HG02943 (cell line): ENCODE measurements around the gene RPL6.

ENCODE experiments used
- ATAC-seq: cut with Tn5 transposase; IDR thresholded peaks from one replicate; pipeline ENCODE4 v1.9.1; 2021; ENCODE audit warnings: mild to moderate bottlenecking, low read depth, moderate library complexity; ENCODE audit not compliant: unreplicated experiment

Gene RPL6

GRCh38 chr12:112381406-112381882, 28.0 kb downstream of the RPL6 start:
- peak; percentile 39 for ATAC-seq

GRCh38 chr12:112380663-112381405, 28.6 kb downstream of the RPL6 start:
- ATAC-seq, result no peak

DNA sequence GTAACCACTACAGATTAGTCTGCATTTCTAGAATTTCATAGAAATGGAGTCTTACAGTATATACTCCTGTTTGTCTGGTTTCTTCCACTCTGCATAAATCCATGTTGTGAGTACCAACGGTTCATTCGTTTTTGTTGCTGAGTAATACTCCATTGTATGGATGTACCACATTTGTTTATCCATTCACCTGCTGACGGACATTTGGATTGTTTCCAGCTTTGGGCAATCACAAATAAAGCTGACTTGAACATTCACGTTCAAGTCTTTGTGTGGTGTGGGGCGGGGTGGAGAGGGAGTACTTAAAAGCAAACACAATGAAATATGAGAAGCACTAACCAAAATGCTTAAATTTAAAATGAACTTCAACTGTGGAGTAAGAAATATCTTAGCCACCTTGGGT, 34.3 kb downstream of the RPL6 start:
- ATAC-seq, result no peak

DNA sequence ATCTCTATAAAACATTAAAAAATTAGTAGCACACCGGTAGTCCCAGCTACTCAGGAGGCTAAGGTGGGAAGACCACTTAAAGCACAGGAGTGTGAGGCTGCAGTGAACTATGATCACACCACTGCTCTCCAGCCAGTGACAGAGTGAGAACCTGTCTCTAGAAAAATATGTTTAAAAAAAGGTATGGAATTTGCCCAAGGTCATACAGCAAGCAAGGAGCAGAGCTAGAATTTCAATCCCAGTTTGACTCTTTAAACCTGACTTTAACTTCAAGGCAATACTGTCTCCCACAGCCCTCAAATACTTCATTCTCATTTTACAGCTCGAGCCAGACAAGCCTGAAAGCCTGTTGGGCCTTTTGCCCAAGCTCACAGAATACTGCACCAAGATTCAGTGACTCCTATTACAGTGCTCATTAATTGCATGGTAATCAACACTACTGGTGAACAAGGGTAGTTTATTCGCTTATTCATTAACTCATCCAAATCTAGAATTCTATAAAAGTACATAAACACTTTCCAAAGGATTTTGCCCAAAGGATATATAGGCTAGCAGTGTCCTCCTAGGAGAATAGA, 35.2 kb downstream of the RPL6 start:
- no peak for ATAC-seq

DNA sequence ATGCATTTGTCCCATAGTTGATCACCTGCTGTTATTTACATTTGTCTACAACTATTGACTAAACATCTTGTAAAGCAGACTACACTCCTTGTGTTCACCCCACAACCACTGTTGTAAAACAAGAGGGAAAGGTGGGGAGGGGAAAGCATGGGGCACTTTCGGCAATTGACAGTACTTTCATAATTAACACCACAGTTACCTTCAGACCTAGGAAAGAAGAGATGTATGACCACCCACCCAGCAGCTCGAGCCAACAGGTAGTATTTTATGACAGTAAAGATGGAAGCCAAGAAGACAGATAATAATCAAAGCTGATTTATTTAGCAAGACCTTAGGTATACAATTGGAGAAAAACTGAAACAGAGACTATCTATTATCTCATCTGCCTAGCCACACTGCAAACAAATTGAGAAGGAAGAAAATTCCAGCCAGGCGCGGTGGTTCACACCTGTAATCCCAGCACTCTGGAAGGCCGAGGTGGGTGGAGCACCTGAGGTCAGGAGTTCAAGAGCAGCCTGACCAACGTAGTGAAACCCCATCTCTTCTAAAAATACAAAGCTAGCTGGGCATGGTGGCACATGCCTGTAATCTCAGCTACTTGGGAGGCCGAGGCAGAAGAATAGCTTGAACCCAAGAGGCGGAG, 38.4 kb downstream of the RPL6 start:
- no peak for ATAC-seq

GRCh38 chr12:112370199-112370598, 39.2 kb downstream of the RPL6 start:
- no peak for ATAC-seq

DNA sequence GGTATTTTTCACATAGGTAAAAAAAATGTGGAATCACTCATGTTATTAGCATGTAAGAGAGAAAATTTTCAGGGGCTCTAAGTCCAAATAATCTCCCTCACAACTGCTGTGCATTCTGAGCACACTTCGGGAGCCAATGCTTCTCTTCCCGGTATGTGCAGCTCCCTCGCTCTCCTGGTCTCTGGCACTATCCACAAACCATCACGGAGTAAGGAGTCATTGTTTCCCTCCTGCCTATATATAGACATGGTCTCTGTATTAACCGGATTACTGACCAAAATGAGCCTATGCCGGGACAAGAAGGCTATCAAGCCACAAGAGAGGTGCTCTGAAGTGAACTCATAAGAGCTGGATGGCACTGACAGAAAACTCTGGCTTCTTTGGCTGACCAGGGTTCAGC, 40.5 kb downstream of the RPL6 start:
- no peak for ATAC-seq

- no peak for ATAC-seq
Measured at GRCh38 chr12:112367965-112368364, 41.4 kb downstream of the RPL6 start.

DNA sequence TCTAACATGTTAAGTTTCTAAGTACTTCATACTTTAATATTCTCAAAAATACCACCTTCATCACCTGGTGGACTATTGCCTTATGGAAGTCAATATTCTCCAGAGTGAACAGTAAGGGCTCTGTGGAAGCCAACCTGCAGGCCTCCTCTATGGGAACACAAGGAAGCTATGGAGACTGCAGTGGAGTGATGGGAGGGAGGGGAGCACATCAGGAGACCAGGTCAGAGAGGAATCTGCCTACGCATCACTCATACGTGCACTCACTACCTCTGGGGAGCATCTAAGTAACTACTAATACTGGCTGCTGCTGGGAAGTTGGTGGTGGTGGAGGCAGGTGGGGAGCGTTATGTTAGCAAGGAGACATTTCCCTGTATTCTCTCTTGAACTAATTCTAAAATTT, 47.1 kb downstream of the RPL6 start:
- ATAC-seq, result no peak

GRCh38 chr12:112361271-112361670, 48.1 kb downstream of the RPL6 start:
- no peak for ATAC-seq

DNA sequence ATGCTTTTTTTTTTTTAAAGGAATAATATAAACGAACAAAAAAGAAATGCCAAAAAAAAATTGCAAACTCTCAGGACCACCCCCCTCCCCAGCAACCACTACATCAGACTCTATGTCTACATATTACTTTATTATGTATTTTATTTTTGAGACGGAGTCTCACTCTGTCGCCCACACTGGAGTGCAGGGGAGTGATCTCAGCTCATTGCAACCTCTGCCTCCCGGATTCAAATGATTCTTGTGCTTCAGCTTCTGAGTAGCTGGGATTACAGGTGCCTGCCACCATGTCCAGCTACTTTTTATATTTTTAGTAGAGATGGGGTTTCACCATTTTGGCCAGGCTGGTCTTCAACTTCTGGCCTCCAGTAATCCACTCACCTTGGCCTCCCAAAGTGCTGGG, 50.1 kb downstream of the RPL6 start:
- no peak for ATAC-seq

DNA sequence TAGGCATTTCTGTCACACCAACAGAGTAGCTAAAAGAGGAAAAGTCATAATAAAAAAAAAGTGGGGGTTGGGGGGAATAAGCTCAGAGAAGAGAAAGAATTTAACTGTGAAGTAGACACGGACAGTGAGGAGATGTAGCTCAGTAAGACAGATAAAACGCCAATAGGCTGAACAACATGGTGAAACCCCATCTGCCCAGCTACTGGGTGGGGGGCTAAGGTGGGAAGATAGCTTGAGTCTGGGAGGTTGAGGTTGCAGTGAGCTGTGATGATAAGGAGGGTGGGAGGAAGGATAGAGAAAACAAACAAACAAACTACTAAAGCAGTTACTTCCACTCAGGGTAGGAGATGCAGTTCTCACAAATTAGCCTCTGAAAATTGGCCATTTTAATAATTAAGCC, 52.2 kb downstream of the RPL6 start:
- ATAC-seq, result no peak
